Thoracic aorta (tissue), 2 donors: ENCODE measurements around the gene STXBP6. TPM values are rescaled to one million over a fixed set of nuclear protein-coding genes. Genes with fewer than 3 reads are reported as not detected.

Experiments
- ATAC-seq: fragments of 150-250 bp; one replicate; pipeline ENCODE4 v1.8.0; 2017; ENCODE audit warnings: low read depth; ENCODE audit not compliant: insufficient number of reproducible peaks, low FRiP score
- DNase-seq: peaks from one replicate; pipeline ENCODE4 v3.0.0-alpha.2; 2020; ENCODE audit warnings: low spot score
- H3K27ac ChIP-seq, 2 donors: fragments of 200-600 bp; sonication (generic); 1 replicate in 1 of 2; 2 replicates in 1 of 2; pipeline ENCODE4 v1.5.1; 2016; ENCODE audit warnings: mild to moderate bottlenecking in 2 of 2, moderate library complexity in 2 of 2
- H3K27me3 ChIP-seq: fragments of 200-600 bp; sonication (generic); replicated peaks from 2 replicates; pipeline ENCODE4 v1.6.0; 2016; ENCODE audit warnings: mild to moderate bottlenecking; ENCODE audit not compliant: insufficient read depth
- H3K36me3 ChIP-seq: fragments of 200-600 bp; sonication (generic); one replicate; pipeline ENCODE4 v1.5.1; 2016
- H3K4me1 ChIP-seq, 2 donors: fragments of 200-600 bp; sonication (generic); 1 replicate in 1 of 2; 2 replicates in 1 of 2; pipeline versions ENCODE4 v1.5.1 to v1.6.0; 2016; ENCODE audit warnings: low read depth in 2 of 2, mild to moderate bottlenecking in 1 of 2; ENCODE audit not compliant: control insufficient read depth in 1 of 2
- H3K4me3 ChIP-seq: fragments of 200-600 bp; sonication (generic); 2 replicates; pipeline ENCODE4 v1.5.1; 2016; ENCODE audit warnings: mild to moderate bottlenecking
- H3K9me3 ChIP-seq: fragments of 200-600 bp; sonication (generic); 2 replicates; pipeline ENCODE4 v1.5.1; 2016
- total RNA-seq, 2 donors: library from RNA; depleted of rRNA; stranded (reverse); fragments of >200 nt; gene quantifications; one replicate each; pipeline versions ENCODE4 v1.1.0 to v1.2.3, GENCODE V29; 2016
- TF ChIP-seq, protein P1 (sequence below): fragments of 200-600 bp; sonication (generic); IDR thresholded peaks from one replicate; pipeline ENCODE4 v1.5.1; 2019; ENCODE audit warnings: antibody characterized with exemption

STXBP6 gene
- total RNA-seq, 2 donors from 2014 or later, result 3.1 to 4.4 TPM

- no peak overlapping the region for H3K27ac ChIP-seq
- no peaks in the 10 kb centered on the region for H3K4me1 ChIP-seq
- no peak for ATAC-seq
- TF ChIP-seq, protein P1, sequence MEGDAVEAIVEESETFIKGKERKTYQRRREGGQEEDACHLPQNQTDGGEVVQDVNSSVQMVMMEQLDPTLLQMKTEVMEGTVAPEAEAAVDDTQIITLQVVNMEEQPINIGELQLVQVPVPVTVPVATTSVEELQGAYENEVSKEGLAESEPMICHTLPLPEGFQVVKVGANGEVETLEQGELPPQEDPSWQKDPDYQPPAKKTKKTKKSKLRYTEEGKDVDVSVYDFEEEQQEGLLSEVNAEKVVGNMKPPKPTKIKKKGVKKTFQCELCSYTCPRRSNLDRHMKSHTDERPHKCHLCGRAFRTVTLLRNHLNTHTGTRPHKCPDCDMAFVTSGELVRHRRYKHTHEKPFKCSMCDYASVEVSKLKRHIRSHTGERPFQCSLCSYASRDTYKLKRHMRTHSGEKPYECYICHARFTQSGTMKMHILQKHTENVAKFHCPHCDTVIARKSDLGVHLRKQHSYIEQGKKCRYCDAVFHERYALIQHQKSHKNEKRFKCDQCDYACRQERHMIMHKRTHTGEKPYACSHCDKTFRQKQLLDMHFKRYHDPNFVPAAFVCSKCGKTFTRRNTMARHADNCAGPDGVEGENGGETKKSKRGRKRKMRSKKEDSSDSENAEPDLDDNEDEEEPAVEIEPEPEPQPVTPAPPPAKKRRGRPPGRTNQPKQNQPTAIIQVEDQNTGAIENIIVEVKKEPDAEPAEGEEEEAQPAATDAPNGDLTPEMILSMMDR, result no peak
- no peaks in the 10 kb centered on the region for H3K9me3 ChIP-seq
- no peaks in the 10 kb centered on the region for H3K36me3 ChIP-seq
- H3K27me3 ChIP-seq, result no peaks in the 10 kb centered on the region
- H3K4me3 ChIP-seq, result no peak overlapping the region
- DNase-seq, result no peak
These were observed 236.7 kb downstream of the STXBP6 start for GRCh38 chr14:24813089-24813815.

GRCh38 chr14:24809135-24809534, 240.8 kb downstream of the STXBP6 start:
- no peak for DNase-seq
- H3K4me1 ChIP-seq, result no peaks in the 10 kb centered on the region
- H3K27ac ChIP-seq, result no peak overlapping the region
- ATAC-seq, result no peak
- TF ChIP-seq, protein P1, result no peak
- no peak overlapping the region for H3K4me3 ChIP-seq
- H3K9me3 ChIP-seq, result no peaks in the 10 kb centered on the region
- no peaks in the 10 kb centered on the region for H3K27me3 ChIP-seq
- no peaks in the 10 kb centered on the region for H3K36me3 ChIP-seq

GRCh38 chr14:24808412-24808811, 241.5 kb downstream of the STXBP6 start:
- no peaks in the 10 kb centered on the region for H3K27me3 ChIP-seq
- no peak for ATAC-seq
- no peaks in the 10 kb centered on the region for H3K36me3 ChIP-seq
- no peak overlapping the region for H3K4me3 ChIP-seq
- DNase-seq, result no peak
- no peak overlapping the region for H3K27ac ChIP-seq
- H3K9me3 ChIP-seq, result no peaks in the 10 kb centered on the region
- TF ChIP-seq, protein P1, result no peak
- no peaks in the 10 kb centered on the region for H3K4me1 ChIP-seq

DNA sequence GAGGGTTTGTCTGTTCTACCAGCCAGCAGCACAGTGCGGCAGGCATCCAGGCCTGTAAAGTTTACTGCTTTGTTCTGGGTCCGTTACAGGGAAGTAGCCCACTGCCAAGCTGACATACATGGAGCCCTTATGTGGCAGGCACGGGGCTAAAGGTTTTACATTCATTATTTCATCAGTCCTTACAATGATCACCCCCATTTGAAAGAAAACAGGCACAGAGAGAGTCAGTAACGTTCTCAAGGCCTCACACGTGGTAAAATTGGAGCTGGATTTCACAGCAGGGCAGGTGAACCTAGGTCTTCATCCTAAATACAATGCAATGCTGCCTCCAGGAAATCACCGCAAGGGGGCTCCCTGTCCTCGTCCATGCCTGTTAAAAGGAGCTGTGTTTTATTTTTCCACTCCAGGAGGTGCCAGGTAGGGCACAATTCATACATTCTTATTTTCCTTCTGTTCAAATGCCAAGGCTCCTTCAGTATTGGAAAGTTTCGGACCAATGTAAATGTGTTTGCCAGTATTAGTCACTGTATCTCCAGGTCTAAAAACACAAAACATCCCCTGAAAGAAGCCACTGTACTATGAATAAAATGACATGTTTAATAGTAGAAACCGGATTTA, 243.8 kb downstream of the STXBP6 start:
- Histone ChIP-seq H3K4me1 (no peaks in the 10 kb centered on the region), H3K36me3 (no peaks in the 10 kb centered on the region), H3K27me3 (no peaks in the 10 kb centered on the region), H3K4me3 (no peak overlapping the region), H3K9me3 (no peaks in the 10 kb centered on the region), H3K27ac (no peak overlapping the region)
- no peak for DNase-seq
- TF ChIP-seq, protein P1, result peak; percentile 52
- no peak for ATAC-seq

- Histone ChIP-seq H3K36me3 (no peaks in the 10 kb centered on the region), H3K27me3 (no peaks in the 10 kb centered on the region), H3K4me3 (no peak overlapping the region), H3K27ac (no peak overlapping the region), H3K9me3 (no peaks in the 10 kb centered on the region), H3K4me1 (no peaks in the 10 kb centered on the region)
- ATAC-seq, result no peak
- TF ChIP-seq, protein P1, result no peak
- no peak for DNase-seq
These were observed 245.3 kb downstream of the STXBP6 start for GRCh38 chr14:24804552-24805212.
